ENCODE results near the gene TANC1. TPM values are rescaled to one million over a fixed set of nuclear protein-coding genes. Genes with fewer than 3 reads are reported as not detected.

Gene TANC1
- polyA plus RNA-seq, 2 of the 4 experiments (the other 2 are of a cell fraction): 9.2 to 21.2 TPM

DNA sequence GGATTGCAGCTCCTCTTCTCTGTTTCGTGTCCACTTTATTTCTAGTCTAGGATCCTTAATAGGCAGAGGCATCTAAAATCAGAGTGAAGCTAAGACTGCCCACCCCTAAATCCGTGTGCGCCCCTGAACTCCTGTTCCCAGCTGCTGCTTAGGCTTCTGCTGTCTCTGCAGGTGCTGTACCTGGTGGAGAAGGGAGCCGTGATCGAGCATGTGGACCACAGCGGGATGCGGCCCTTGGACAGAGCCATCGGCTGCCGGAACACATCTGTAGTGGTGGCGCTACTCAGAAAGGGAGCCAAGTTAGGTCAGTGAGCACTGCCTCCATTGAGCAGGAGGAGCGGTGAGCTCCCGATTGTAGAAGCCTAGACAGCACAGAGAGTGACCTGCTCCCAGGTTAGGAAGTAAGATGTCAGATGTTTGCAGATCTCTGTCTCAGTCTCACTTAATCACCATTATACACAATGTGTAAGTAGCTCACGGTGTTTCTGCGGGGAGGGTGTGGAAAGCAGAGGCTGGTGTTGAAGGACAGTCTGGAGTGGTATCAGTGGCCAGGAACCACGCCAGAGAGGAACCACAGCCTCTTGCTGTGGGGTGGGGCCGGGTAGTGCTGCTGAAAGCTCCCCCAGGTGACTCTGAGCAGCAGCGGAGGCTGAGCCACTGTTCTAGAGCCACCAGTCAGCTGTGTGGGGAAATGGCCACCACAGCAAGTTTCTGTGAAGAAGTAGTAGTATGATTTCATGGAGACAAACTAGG is 255.8 kb downstream of the TANC1 start (continued):
- no peak for TF ChIP-seq HOXB5 (CRISPR knock-in tag; IDR thresholded peaks at IDR 0.05)
- TF ChIP-seq KDM5A (IDR thresholded peaks at IDR 0.05): no peak
- TF ChIP-seq ZFP36 (IDR thresholded peaks at IDR 0.05; ENCODE audit: borderline replicate concordance, partially characterized antibody): no peak
- TF ChIP-seq TFCP2L1 (CRISPR knock-in tag; IDR thresholded peaks at IDR 0.05): no peak
- TF ChIP-seq, protein P1, sequence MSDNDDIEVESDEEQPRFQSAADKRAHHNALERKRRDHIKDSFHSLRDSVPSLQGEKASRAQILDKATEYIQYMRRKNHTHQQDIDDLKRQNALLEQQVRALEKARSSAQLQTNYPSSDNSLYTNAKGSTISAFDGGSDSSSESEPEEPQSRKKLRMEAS (IDR thresholded peaks at IDR 0.05): no peak
- TF ChIP-seq NPAS2 (CRISPR knock-in tag; IDR thresholded peaks at IDR 0.05; ENCODE audit: borderline replicate concordance): no peak

DNA sequence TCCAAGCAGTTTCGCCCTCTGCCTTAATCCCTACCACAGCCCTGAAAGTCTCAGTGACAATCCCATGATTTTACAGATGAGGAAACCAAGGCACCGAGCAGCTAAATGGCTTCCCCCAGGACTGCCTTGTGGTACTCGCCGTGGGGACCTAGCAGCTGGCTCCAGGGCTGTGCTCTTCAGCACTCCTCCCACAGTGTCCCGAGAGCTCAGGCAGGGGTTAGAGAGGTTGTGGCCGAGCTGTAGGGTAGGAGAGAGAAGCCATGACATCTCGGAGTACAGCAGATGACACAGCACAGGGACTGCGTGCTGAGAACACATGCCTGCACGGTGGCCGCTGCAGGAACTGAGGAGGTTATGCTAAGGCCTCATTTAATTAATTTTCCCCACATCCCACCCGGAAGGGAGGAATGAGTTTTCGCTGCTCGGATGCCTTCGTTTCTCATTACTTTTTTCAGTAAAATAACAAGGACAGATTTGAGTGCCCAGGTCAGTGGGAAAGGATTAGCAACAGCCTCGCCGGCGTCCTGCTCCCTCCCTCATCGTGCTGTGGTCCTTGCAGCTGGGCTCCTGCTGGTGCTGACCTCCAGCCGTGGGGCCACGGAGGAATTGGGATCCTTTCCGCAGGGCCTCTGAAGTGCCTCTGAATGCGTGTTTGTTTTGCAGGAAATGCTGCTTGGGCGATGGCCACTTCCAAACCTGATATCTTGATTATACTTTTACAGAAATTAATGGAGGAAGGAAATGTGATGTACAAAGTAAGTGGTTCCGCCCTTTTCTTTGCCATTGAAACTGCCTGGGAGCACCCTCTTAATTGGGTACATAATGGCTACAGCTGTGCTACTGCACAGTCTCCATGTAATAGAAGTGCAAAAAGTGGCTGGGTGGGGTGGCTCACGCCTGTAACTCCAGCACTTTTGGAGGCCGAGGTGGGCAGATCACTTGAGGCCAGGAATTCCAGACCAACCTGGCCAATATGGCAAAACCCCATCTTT is 256.9 kb downstream of the TANC1 start:
- TF ChIP-seq CHD4 (IDR thresholded peaks at IDR 0.05; ENCODE audit: borderline replicate concordance) (no peak), ZFP36 (IDR thresholded peaks at IDR 0.05; ENCODE audit: borderline replicate concordance, partially characterized antibody) (no peak), RCOR1 (IDR thresholded peaks at IDR 0.05; ENCODE audit: low read depth, low read length) (no peak), RNF2 (IDR thresholded peaks at IDR 0.05; ENCODE audit: borderline replicate concordance, low read depth) (no peak), GATA3 (IDR thresholded peaks at IDR 0.05; ENCODE audit: borderline replicate concordance) (no peak), MYC (IDR thresholded peaks at IDR 0.05; ENCODE audit: borderline replicate concordance, low read length) (no peak), JUN (IDR thresholded peaks at IDR 0.05) (no peak), MAFK (IDR thresholded peaks at IDR 0.05; ENCODE audit: partially characterized antibody) (no peak), POLR2AphosphoS2 (conservative IDR thresholded peaks at IDR 0.05; ENCODE audit: low read length) (no peak), ESRRA (IDR thresholded peaks at IDR 0.05; ENCODE audit: borderline replicate concordance, low read length) (no peak)
- TF ChIP-seq, protein P2, sequence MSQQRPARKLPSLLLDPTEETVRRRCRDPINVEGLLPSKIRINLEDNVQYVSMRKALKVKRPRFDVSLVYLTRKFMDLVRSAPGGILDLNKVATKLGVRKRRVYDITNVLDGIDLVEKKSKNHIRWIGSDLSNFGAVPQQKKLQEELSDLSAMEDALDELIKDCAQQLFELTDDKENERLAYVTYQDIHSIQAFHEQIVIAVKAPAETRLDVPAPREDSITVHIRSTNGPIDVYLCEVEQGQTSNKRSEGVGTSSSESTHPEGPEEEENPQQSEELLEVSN (IDR thresholded peaks at IDR 0.05; ENCODE audit: borderline replicate concordance, low read depth): no peak
- DNase-seq (ENCODE audit: low read depth in 1 of 2, low spot score in 1 of 2): no peak
- WGBS (ENCODE audit: missing lambda C conversion rate): 92% methylated on average over 26 of the region's 26 CpGs
- Histone ChIP-seq H3K4me3 (no peak overlapping the region), H3K4me2 (no peak overlapping the region), H3K27ac (peak overlapping the region in 1 of 2 experiments; percentile 7; a peak in 1 of 6 replicates), H3K4me1 (peaks cover 8% of the 10 kb centered on the region), H3K9me3 (no peaks in the 10 kb centered on the region)
- no peak for FAIRE-seq
- ATAC-seq: peak in 1 of 2 experiments; percentile 27; a peak in 1 of 6 replicates
- POLR2A ChIA-PET: no interaction called here
- CTCF ChIA-PET: interaction anchor here (1.1 kb wide), 1 partner anchor 18 kb away, joined by 3 read pairs; no protein-coding TSS in a partner anchor

DNA sequence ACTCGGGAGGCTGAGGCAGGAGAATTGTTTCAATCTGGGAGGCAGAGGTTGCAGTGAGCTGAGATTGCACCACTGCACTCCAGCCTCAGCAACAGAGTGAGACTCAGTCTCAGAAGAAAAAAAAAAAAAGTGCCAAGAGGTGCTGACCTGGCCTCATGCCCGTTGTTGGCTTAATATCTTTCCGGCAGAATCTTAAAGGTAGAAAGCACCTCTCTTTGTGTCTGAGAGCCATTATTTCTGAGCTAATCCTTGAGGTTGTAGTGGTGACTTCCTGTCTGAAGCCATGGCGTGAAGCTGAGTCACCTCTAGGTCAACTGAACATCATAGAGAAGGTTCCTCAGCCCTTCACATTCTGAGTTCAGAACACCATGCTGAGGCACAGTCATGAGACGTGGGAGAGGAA is 257.6 kb downstream of the TANC1 start:
- H3K4me2 ChIP-seq: no peak overlapping the region
- H3K9me3 ChIP-seq: no peaks in the 10 kb centered on the region
- ChIA-PET POLR2A (no interaction called here), CTCF (no interaction called here)
- H3K4me1 ChIP-seq: peaks cover 8% of the 10 kb centered on the region
- peak; percentile 11 to 35 for DNase-seq (ENCODE audit: low read depth in 1 of 2, low spot score in 1 of 2)
- 57% methylated on average over 5 of the region's 5 CpGs for WGBS (ENCODE audit: missing lambda C conversion rate)
- ATAC-seq: peak; percentile 25 to 65; a peak in 3 of 6 replicates
- no peak overlapping the region for H3K4me3 ChIP-seq
- no peak for FAIRE-seq
- H3K27ac ChIP-seq: peak overlapping the region in 1 of 2 experiments; percentile 7; a peak in 1 of 6 replicates
- TF ChIP-seq POLR2AphosphoS2 (conservative IDR thresholded peaks at IDR 0.05; ENCODE audit: low read length): no peak
- TF ChIP-seq EHMT2 (IDR thresholded peaks at IDR 0.05; ENCODE audit: low read depth): no peak
- no peak for TF ChIP-seq NFE2L2 (conservative IDR thresholded peaks at IDR 0.05; ENCODE audit: low read length)
- no peak for TF ChIP-seq CBX8 (IDR thresholded peaks at IDR 0.05)
- TF ChIP-seq RARB (CRISPR knock-in tag; IDR thresholded peaks at IDR 0.05): no peak
- TF ChIP-seq, protein P3, sequence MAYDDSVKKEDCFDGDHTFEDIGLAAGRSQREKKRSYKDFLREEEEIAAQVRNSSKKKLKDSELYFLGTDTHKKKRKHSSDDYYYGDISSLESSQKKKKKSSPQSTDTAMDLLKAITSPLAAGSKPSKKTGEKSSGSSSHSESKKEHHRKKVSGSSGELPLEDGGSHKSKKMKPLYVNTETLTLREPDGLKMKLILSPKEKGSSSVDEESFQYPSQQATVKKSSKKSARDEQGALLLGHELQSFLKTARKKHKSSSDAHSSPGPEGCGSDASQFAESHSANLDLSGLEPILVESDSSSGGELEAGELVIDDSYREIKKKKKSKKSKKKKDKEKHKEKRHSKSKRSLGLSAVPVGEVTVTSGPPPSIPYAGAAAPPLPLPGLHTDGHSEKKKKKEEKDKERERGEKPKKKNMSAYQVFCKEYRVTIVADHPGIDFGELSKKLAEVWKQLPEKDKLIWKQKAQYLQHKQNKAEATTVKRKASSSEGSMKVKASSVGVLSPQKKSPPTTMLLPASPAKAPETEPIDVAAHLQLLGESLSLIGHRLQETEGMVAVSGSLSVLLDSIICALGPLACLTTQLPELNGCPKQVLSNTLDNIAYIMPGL (CRISPR knock-in tag; IDR thresholded peaks at IDR 0.05; ENCODE audit: borderline replicate concordance): no peak
- TF ChIP-seq EP300 (IDR thresholded peaks at IDR 0.05): no peak
- no peak for TF ChIP-seq TP53 (CRISPR knock-in tag; IDR thresholded peaks at IDR 0.05)
- TF ChIP-seq CHD4 (IDR thresholded peaks at IDR 0.05; ENCODE audit: borderline replicate concordance): no peak
- no peak for TF ChIP-seq SREBF2 (IDR thresholded peaks at IDR 0.05)
- TF ChIP-seq SMC3 (IDR thresholded peaks at IDR 0.05): no peak
- TF ChIP-seq FOSB (CRISPR knock-in tag; IDR thresholded peaks at IDR 0.05): no peak
- TF ChIP-seq RAD21 (conservative IDR thresholded peaks at IDR 0.05 in 1 of 2, IDR thresholded peaks at IDR 0.05 in 1 of 2): no peak
- no peak for TF ChIP-seq MAFK (IDR thresholded peaks at IDR 0.05; ENCODE audit: partially characterized antibody)

Measured in A549 (cell line).